NCI-H446 treated with DMSO at 0.1 percent for 48 hours (cell line): ENCODE data around the gene PARD6G.
"Not testable (repeated sequence)": the region's sequence is repeated elsewhere in the genome, so short reads cannot be mapped to it uniquely, and the experiment has no call there.

Source experiments
- DNase-seq: peaks from one replicate; lab custom pipeline; 2025; lab: John Stamatoyannopoulos, UW

Gene PARD6G

GRCh38 chr18:80241919-80242777 is 5.2 kb downstream of the PARD6G start:
- DNase-seq, result no peak

GRCh38 chr18:80239830-80240229 is 7.5 kb downstream of the PARD6G start:
- DNase-seq, result no peak

DNA sequence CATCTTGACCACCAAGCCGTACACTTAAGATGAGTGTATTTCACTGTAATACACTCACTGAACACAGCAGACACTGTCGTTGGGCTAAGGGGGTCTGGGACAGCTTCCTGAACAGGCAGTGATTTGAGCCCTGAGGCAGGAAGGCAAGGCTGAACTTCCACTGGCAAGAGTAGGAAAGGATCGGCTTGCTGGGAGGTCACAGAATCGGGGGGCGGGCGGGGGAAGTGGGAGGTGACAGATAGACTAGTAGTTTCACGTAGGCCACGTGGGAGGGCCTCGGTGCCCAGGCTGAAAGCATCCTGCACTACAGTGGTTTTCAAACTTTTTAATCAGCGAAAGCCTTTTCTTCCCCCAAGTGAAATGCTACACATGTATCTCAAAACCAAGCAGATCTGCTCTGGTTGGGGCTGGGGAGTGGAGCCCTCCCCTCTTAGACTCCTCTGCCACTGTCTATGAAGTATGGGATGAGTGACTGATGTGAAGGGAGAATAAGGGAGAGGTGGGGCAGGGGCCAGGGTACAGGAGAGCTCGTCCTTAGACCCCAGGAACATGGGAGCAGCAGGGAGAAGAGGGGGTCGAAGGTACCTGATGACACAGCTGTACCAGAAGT is 8.6 kb downstream of the PARD6G start:
- no peak for DNase-seq

- not testable (repeated sequence) for DNase-seq
These were observed 9.8 kb downstream of the PARD6G start for GRCh38 chr18:80237519-80237918.

- DNase-seq, result no peak
These were observed 12.9 kb downstream of the PARD6G start for GRCh38 chr18:80234398-80234797.

DNA sequence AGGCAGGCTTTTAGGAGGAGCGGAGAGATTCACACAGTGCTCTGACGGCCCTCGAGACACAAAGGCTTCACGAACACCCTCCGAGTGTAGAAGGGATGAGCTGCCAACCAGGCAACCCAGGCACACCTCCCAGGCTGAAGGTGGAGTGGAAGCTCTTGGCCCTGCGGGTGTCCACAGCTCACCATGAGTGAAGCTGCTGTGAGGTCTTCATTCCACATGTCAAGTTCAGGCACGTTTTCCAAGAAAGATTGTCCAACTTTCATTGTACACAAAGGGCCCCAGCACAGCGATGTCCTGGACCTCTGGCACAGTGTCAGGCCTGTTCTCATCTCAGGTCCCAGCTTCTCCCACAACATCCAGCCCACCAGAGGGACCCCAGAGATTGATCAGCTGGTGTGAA is 13.4 kb downstream of the PARD6G start:
- DNase-seq, result no peak

GRCh38 chr18:80233201-80233835 is 14.0 kb downstream of the PARD6G start:
- DNase-seq, result no peak

- DNase-seq, result no peak
These were observed 14.6 kb downstream of the PARD6G start for GRCh38 chr18:80232710-80233109.

DNA sequence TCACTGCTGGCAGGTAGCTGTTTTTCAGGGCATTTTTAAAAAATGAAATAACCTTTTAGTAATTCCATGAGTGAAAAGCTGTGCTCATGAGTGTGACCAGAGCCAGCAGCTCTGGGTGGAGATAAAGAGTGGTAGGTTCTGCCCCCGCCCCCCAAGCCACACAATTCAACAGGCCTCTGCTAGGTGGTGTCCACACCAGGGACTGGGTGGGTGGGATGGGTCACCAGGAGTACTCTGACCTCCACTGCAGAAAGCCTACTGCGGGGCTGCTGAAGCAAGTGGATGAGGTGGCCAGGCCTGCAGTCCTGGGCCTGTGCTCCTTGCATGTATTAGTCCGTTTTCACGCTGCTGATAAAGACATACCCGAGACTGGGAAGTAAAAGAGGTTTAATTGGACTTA is 15.3 kb downstream of the PARD6G start:
- no peak for DNase-seq

GRCh38 chr18:80231616-80232015 is 15.7 kb downstream of the PARD6G start:
- DNase-seq, result no peak

GRCh38 chr18:80231151-80231550 is 16.2 kb downstream of the PARD6G start:
- no peak for DNase-seq

DNA sequence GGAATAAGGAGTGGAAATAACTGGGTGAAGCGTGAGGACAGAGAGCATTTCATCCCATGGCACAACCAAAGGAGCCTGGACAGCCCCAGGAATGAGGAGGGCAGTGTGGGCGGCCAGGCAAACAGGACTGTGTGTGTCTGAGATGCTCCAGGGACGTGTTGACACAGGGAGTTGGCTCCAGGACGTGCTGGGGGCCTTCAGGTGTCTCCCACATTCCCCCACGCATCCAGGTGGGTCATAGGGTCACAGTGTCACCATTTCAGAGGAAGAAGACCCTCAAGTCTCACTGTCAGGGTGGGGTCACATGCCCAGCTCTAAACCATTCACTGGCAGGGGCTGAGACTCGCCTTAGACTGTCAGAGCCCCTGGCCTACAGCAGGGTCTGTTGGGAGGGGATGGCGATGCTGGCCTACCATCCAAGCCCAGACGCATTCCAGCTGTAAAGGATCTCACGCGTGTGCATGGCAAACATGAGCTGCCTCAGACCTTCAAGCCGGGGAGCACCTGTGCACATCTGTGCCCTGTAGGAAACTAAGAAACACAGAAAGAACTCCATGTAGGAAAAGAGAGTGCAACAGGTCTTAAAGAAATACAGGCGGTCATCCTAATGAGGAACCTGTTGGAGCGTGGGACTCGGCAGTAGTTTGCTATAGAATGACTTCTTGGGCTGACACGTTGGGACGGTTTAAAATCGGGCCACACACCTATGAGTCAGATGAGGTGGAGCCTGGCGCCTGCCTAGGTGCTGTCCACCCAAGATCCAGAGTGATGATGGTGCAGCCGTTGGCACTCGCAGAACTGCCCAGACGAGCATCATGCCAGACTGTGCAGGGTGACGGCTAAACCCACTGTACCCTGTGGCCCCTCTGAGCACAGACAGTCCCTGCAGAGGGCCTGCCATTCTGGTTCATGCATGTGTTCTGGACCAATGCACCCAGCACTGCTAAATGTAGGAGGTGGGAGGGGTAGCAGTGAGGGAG is 17.3 kb downstream of the PARD6G start:
- no peak for DNase-seq

- DNase-seq, result no peak
These were observed 18.0 kb downstream of the PARD6G start for GRCh38 chr18:80229363-80229762.

- no peak for DNase-seq
These were observed 19.1 kb downstream of the PARD6G start for GRCh38 chr18:80228051-80228848.

DNA sequence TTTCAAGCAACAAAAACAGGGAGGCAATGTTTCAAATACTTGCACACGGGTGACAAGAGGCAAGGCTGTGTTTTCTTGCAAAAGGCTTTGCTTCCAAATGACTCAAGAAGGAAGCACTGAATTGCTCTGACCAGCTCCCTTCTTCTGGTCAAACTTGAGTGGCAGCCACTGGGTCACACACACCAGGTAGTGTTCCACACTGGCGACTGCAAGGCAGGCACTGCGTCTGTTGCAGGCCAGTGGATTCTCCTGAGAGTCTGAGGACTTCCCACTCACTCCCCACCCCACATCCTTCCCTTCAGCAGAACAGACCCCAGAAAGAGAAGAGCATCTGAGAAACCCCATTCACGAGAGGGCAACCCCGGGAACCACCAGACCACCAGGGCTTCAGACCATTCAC is 19.8 kb downstream of the PARD6G start:
- DNase-seq, result no peak

- DNase-seq, result no peak
These were observed 21.6 kb downstream of the PARD6G start for GRCh38 chr18:80225685-80226084.

GRCh38 chr18:80223581-80224148 is 23.6 kb downstream of the PARD6G start:
- no peak for DNase-seq

- not testable (repeated sequence) for DNase-seq
These were observed 27.8 kb downstream of the PARD6G start for GRCh38 chr18:80219488-80219887.

DNA sequence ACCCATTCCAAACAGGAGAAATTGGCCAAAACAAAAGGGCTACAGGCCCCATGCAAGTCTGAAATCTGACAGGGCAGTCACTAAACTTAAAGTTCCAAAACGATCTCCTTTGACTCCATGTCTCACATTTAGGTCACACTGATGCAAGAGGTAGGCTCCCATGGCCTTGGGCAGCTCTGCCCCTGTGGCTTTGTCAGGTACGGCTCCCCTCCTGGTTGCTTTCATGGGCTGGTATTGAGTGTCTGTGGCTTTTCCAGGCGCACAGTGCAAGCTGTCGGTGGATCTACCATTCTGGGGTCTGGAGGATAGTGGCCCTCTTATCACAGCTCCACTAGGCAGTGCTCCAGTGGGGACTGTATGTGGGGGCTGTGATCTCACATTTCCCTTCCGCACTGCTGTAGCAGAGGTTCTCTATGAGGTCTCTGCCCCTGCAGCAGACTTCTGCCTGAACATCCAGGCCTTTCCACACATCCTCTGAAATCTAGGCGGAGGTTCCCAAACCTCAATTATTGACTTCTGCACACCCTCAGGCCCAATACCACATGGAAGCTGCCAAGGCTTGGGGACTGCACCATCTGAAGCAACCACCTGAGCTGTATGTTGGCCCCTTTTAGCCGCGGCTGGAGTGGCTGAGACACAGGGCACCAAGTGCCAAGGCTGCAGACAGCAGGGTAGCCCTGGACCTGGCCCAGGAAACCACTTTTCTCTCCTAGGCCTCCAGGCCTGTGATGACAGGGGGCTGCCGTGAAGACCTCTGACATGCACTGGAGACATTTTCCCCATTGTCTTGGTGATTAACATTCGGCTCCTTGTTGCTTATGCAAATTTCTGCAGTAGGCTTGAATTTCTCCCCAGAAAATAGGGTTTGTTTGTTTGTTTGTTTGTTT is 28.7 kb downstream of the PARD6G start:
- no peak for DNase-seq

DNA sequence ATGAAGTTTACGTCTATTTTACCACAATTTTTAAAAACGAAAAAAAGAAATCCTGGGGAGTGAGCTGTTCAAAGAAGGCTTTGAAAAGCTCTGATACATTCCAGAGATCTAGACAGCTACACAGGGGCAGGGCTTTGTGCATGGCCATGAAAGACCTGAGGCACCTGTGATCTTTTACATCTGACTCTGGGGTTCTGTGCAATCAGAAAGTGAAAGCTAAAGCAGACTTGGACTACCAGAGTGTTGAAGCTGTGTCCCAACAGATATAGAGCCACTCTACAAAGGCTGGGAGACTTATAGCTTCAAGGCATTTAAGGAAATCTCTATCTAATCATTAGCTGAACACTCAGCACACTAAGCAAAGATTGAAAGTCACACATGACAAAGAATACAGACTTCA is 34.1 kb downstream of the PARD6G start:
- DNase-seq, result no peak
